CD4-positive, alpha-beta memory T cell (primary cell): ENCODE measurements around the gene PIGN. TPM values are rescaled to one million over a fixed set of nuclear protein-coding genes. Genes with fewer than 3 reads are reported as not detected.

Experiments used
- CTCF ChIA-PET: fragments of 350-600 bp; sonication (Branson Sonifier 250); formaldehyde crosslinking; loops from one replicate; lab custom pipeline; 2021; ENCODE audit warnings: inconsistent platforms; ENCODE audit not compliant: partially characterized antibody; lab: Charles Lee
- POLR2A ChIA-PET: fragments of 350-600 bp; sonication (Branson Sonifier 250); formaldehyde crosslinking; loops from one replicate; lab custom pipeline; 2021; ENCODE audit not compliant: partially characterized antibody; lab: Charles Lee
- DNase-seq, 5 donors: peaks; one replicate each; pipeline versions ENCODE4 v3.0.0 to v3.0.0-alpha.2; 2020 to 2022; ENCODE audit warnings: mixed read lengths in 1 of 5
- H3K27ac ChIP-seq: one replicate; pipeline ENCODE4 v1.7.0; 2013; ENCODE audit warnings: low read depth, low read length
- H3K27me3 ChIP-seq: 2 replicates; pipeline ENCODE4 v1.7.0; 2013; ENCODE audit warnings: mild to moderate bottlenecking, low read length, moderate library complexity; ENCODE audit not compliant: insufficient read depth
- H3K36me3 ChIP-seq: 2 replicates; pipeline ENCODE4 v1.7.0; 2013; ENCODE audit warnings: mild to moderate bottlenecking, low read length, moderate library complexity; ENCODE audit not compliant: insufficient read depth
- H3K4me1 ChIP-seq: 2 replicates; pipeline ENCODE4 v1.7.0; 2013; ENCODE audit warnings: mild to moderate bottlenecking, low read length, moderate library complexity; ENCODE audit not compliant: insufficient read depth
- H3K4me3 ChIP-seq, 2 donors: one replicate each; pipeline ENCODE4 v1.7.0; 2013; ENCODE audit warnings: low read length in 2 of 2, mild to moderate bottlenecking in 1 of 2
- H3K9me3 ChIP-seq, 2 donors: one replicate each; pipeline ENCODE4 v1.7.0; 2013; ENCODE audit warnings: low read length in 2 of 2, control low read depth in 1 of 2; ENCODE audit not compliant: control insufficient read depth in 1 of 2
- H3K27ac Mint-ChIP-seq, 7 donors: one replicate each; pipeline ENCODE4 v1.8.0; 2020 to 2021; ENCODE audit warnings: mixed read lengths in 7 of 7, mild to moderate bottlenecking in 6 of 7, inconsistent platforms in 3 of 7, moderate library complexity in 3 of 7
- H3K27me3 Mint-ChIP-seq, 2 donors: one replicate each; pipeline ENCODE4 v1.8.0; 2020 to 2021; ENCODE audit warnings: mixed read lengths in 2 of 2
- H3K36me3 Mint-ChIP-seq, 2 donors: one replicate each; pipeline ENCODE4 v1.8.0; 2020 to 2021; ENCODE audit warnings: mixed read lengths in 2 of 2, inconsistent platforms in 1 of 2, mild to moderate bottlenecking in 1 of 2
- H3K4me1 Mint-ChIP-seq, 4 donors: one replicate each; pipeline ENCODE4 v1.8.0; 2020 to 2021; ENCODE audit warnings: mixed read lengths in 4 of 4, mild to moderate bottlenecking in 1 of 4
- H3K4me3 Mint-ChIP-seq, 8 donors: one replicate each; pipeline ENCODE4 v1.8.0; 2020 to 2021; ENCODE audit warnings: mixed read lengths in 8 of 8, mild to moderate bottlenecking in 7 of 8, moderate library complexity in 6 of 8, inconsistent platforms in 3 of 8
- H3K9me3 Mint-ChIP-seq, 8 donors: one replicate each; pipeline ENCODE4 v1.8.0; 2020 to 2021; ENCODE audit warnings: mixed read lengths in 8 of 8, mild to moderate bottlenecking in 5 of 8, inconsistent platforms in 3 of 8, moderate library complexity in 1 of 8
- intact Hi-C: fragments of 100-400 bp; cut with micrococcal nuclease; formaldehyde crosslinking; loops from one replicate; pipeline ENCODE4 v1.15.1; 2023
- polyA plus RNA-seq, 2 donors: library from polyadenylated mRNA; unstranded; fragments of 300-500 nt; fragmentation: Illumina TruSeq; gene quantifications; one replicate each; pipeline ENCODE4 v1.2.3, GENCODE V29; 2021
- total RNA-seq, 2 experiments: library from RNA; stranded (reverse); gene quantifications; one replicate each; pipeline ENCODE4 v1.2.3, GENCODE V29; 2021

Gene PIGN
- total and polyA plus RNA-seq, 4 experiments from 2014 or later: 12.9 to 31.0 (median 21.5) TPM

DNA sequence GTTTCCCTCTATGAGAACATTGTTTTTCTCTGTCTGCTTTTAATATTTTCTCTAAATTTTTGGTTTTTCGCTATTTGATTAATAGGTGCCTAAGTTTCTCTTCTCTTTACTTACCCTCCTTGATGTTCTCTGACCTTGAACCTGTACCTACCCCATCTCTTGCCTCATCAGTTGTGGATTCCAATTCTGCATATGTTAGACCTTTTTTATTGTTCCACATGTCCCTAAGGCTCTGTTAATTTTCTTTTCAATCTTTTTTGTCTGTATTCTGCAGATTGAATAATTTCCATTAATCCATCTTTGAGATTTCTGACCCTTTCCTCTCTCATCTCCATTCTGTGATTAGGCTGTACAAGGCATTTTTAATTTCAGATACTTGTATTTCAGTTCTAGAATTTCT, 23.3 kb upstream of the PIGN start:
- Histone ChIP-seq H3K4me1 (peaks cover 18% of the 10 kb centered on the region), H3K4me3 (no peak overlapping the region), H3K36me3 (peaks cover 6% of the 10 kb centered on the region), H3K27me3 (no peaks in the 10 kb centered on the region), H3K9me3 (no peaks in the 10 kb centered on the region), H3K27ac (no peak overlapping the region)
- Mint-ChIP-seq H3K27me3 (no peaks in the 10 kb centered on the region), H3K4me3 (peak overlapping the region in 2 of 8 donors; percentile 2 to 61), H3K9me3 (peaks cover 0 to 3% (median 0%) of the 10 kb centered on the region in 8 donors), H3K4me1 (peaks cover 34 to 60% (median 41%) of the 10 kb centered on the region in 4 donors), H3K27ac (peak overlapping the region in 2 of 7 donors; percentile 23 to 67), H3K36me3 (peaks cover 29 to 30% of the 10 kb centered on the region in 2 donors)
- ChIA-PET CTCF (interaction anchor here (0.7 kb wide), 1 partner anchor 11 kb away, joined by 4 read pairs; no protein-coding TSS in a partner anchor), POLR2A (no interaction called here)
- intact Hi-C loops: no loop called here
- DNase-seq: no peak

DNA sequence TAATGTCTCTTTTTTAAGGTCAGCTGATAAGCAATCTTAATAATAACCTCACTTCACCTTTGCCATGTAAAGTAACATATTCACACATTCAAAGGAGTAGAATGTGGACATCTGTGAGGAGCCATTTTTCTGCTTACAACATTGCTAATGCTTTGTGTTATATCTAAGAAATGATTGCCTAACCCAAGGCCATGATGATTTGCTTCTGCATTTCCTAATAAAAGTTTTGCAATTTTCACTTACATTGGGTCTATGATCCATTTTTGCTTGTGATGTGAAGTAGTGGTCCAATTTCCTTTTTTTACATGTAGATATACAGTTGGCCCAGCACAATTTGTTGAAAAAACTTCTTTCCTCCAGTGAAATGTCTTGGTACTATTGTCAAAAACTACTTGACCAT, 22.2 kb upstream of the PIGN start:
- Histone ChIP-seq H3K27ac (no peak overlapping the region), H3K4me3 (no peak overlapping the region), H3K9me3 (no peaks in the 10 kb centered on the region), H3K36me3 (peaks cover 6% of the 10 kb centered on the region), H3K4me1 (peaks cover 18% of the 10 kb centered on the region), H3K27me3 (no peaks in the 10 kb centered on the region)
- CTCF ChIA-PET: no interaction called here
- Mint-ChIP-seq H3K4me1 (peaks cover 33 to 58% (median 40%) of the 10 kb centered on the region in 4 donors), H3K27ac (no peak overlapping the region), H3K4me3 (no peak overlapping the region), H3K27me3 (no peaks in the 10 kb centered on the region), H3K36me3 (peaks cover 23 to 26% of the 10 kb centered on the region in 2 donors), H3K9me3 (peaks cover 0 to 3% (median 0%) of the 10 kb centered on the region in 8 donors)
- DNase-seq: no peak
- intact Hi-C loops: no loop called here
- POLR2A ChIA-PET: no interaction called here

DNA sequence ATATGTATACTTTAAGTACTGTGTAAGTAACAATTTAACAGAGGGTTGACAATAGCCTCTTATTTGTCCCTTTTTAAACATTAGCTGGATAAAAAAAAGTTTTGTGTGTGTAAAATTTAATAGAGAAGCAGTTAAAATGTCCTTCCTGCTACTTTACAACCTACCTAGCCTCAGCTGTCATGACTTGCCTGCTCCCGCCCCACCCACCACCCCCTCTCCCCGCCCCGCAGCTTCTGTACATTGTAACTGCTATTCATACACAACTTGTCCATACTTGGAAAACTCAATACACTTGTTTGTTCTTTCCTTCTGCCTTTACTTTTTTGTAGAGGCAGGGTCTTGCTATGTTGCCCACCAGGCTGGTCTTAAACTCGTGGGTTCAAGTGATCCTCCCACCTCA, 19.7 kb upstream of the PIGN start:
- H3K9me3 Mint-ChIP-seq: peaks cover 0 to 3% (median 0%) of the 10 kb centered on the region in 8 donors
- no peak for DNase-seq
- H3K27ac Mint-ChIP-seq: peak overlapping the region in 1 of 7 donors; percentile 0
- Histone ChIP-seq H3K9me3 (no peaks in the 10 kb centered on the region), H3K4me1 (peaks cover 18% of the 10 kb centered on the region), H3K27ac (no peak overlapping the region), H3K4me3 (no peak overlapping the region), H3K36me3 (no peaks in the 10 kb centered on the region), H3K27me3 (no peaks in the 10 kb centered on the region)
- CTCF ChIA-PET: no interaction called here
- no peak overlapping the region for H3K4me3 Mint-ChIP-seq
- H3K36me3 Mint-ChIP-seq: peaks cover 9 to 12% of the 10 kb centered on the region in 2 donors
- H3K27me3 Mint-ChIP-seq: no peaks in the 10 kb centered on the region
- peaks cover 34 to 61% (median 40%) of the 10 kb centered on the region in 4 donors for H3K4me1 Mint-ChIP-seq
- intact Hi-C loops: no loop called here
- POLR2A ChIA-PET: no interaction called here

DNA sequence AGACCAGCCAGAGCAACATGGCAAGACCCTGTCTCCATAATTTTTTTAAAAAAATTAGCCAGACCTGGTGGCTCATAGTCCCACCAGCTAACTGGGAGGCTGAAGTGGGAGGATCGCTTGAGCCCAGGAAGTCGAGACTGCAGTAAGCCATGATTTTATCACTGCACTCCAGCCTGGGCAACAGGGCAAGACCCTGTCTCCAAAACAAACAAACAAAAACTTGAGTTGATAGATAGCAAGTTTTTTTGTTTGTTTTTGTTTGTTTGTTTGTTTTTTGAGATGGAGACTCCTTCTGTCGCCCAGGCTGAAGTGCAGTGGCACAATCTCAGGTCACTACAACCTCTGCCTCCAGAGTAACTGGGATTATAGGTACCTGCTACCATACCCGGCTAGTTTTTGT, 19.0 kb upstream of the PIGN start:
- DNase-seq: no peak
- ChIA-PET POLR2A (no interaction called here), CTCF (no interaction called here)
- intact Hi-C loops: no loop called here
- Mint-ChIP-seq H3K9me3 (peaks cover 0 to 3% (median 0%) of the 10 kb centered on the region in 8 donors), H3K4me3 (no peak overlapping the region), H3K27me3 (no peaks in the 10 kb centered on the region), H3K4me1 (peaks cover 33 to 61% (median 39%) of the 10 kb centered on the region in 4 donors), H3K27ac (no peak overlapping the region), H3K36me3 (peaks cover 8% of the 10 kb centered on the region in 2 donors)
- Histone ChIP-seq H3K27ac (no peak overlapping the region), H3K36me3 (no peaks in the 10 kb centered on the region), H3K9me3 (no peaks in the 10 kb centered on the region), H3K27me3 (no peaks in the 10 kb centered on the region), H3K4me3 (no peak overlapping the region), H3K4me1 (peaks cover 18% of the 10 kb centered on the region)

DNA sequence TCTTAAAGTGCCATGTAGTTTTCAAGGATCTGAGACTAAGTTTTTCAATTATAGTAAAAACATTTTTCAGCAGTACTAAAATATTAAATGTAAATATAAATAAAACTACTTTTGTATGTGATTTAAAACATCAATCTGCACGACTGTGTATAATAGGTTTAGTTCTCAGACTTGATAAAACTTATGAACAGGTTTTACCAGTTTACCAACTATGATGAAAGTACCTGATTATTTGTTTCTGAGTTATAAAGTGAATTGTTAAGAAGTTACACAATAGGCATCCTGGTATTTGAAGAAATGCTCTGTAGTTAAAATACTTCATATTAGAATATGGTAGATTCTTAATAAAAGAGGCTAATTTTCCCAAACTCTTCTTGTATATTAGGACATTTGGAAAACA, 15.0 kb upstream of the PIGN start:
- Histone ChIP-seq H3K27me3 (no peaks in the 10 kb centered on the region), H3K27ac (no peak overlapping the region), H3K4me3 (no peak overlapping the region), H3K36me3 (no peaks in the 10 kb centered on the region), H3K9me3 (no peaks in the 10 kb centered on the region), H3K4me1 (peaks cover 40% of the 10 kb centered on the region)
- ChIA-PET CTCF (no interaction called here), POLR2A (no interaction called here)
- Mint-ChIP-seq H3K27ac (no peak overlapping the region), H3K36me3 (peaks cover 0 to 2% of the 10 kb centered on the region in 2 donors), H3K27me3 (no peaks in the 10 kb centered on the region), H3K4me3 (no peak overlapping the region), H3K4me1 (peaks cover 31 to 58% (median 40%) of the 10 kb centered on the region in 4 donors), H3K9me3 (no peaks in the 10 kb centered on the region)
- no peak for DNase-seq
- intact Hi-C loops: no loop called here

DNA sequence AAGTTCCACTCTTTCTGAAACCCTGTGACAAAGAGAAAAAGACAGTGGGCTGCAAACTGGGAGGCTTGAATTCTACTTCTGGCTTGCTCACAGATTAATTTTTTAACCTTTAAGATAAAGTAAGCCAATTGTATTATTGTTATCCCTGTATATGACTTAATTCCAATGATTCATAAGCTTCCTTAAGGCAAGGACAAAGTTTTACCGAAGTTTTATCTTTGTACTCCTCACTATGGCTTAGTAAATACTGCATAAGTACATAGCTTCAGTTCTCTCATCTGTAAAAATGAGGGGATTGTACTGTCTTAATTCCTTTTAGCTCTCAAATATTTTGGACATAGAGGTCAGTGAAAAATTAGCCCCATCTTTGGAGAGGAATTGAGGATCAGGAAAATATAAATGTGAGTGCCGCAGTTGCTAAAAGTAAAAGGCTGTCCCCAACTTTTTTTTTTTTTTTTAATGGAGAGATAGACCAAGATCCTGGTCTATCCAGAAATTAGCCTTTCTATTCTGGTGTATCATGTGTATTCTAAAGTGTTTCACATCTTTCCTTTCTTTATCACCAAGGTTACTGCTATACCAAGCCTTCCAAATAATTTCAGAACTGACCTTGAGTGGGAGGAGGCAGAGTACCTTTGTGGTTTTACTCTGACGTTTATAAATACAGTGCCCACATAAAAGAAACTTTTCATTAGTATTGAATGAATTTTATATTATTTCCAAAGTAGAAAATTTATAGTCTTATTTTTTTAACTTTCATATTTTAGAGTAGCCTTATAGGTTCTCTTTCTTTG, 13.5 kb upstream of the PIGN start:
- POLR2A ChIA-PET: interaction anchor here (0.6 to 3.6 kb wide), 2 partner anchors 13 to 111 kb away, joined by 4 to 21 read pairs; partner anchors contain the start of genes PIGN and RELCH
- Histone ChIP-seq H3K4me3 (no peak overlapping the region), H3K27me3 (no peaks in the 10 kb centered on the region), H3K36me3 (no peaks in the 10 kb centered on the region), H3K4me1 (peaks cover 44% of the 10 kb centered on the region), H3K27ac (no peak overlapping the region), H3K9me3 (no peaks in the 10 kb centered on the region)
- Mint-ChIP-seq H3K36me3 (peaks cover 1 to 2% of the 10 kb centered on the region in 2 donors), H3K4me1 (peaks cover 39 to 61% (median 48%) of the 10 kb centered on the region in 4 donors), H3K9me3 (no peaks in the 10 kb centered on the region), H3K4me3 (peak overlapping the region in 1 of 8 donors; percentile 10), H3K27ac (peak overlapping the region in 2 of 7 donors; percentile 48), H3K27me3 (no peaks in the 10 kb centered on the region)
- CTCF ChIA-PET: interaction anchor here (1.4 to 4.0 kb wide), 3 partner anchors 13 to 49 kb away, joined by 5 to 38 read pairs (median 7); partner anchors contain the start of genes PIGN and RELCH
- DNase-seq: peak in 1 of 5 donors; percentile 28
- intact Hi-C loops: no loop called here

DNA sequence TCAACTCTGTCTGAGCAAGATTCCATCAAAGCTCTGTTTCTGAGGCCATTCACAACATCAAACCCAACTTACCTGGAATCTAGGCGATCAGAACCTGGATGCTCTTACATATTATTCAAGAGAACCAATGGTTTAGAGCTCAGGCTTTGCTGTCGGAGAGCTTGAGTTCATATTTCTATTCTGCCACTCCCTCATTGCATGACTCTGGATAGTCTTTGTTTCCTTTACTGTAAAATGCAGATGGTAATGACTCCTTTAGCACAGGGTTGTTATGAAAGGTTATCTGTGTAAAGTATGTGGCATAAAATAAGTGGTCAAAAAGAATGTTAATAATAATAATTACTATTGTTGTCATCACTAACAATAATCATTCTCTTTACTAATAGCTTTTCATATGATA, 12.8 kb upstream of the PIGN start:
- Histone ChIP-seq H3K9me3 (no peaks in the 10 kb centered on the region), H3K36me3 (no peaks in the 10 kb centered on the region), H3K27me3 (no peaks in the 10 kb centered on the region), H3K27ac (no peak overlapping the region), H3K4me1 (peaks cover 47% of the 10 kb centered on the region), H3K4me3 (no peak overlapping the region)
- Mint-ChIP-seq H3K27ac (no peak overlapping the region), H3K27me3 (no peaks in the 10 kb centered on the region), H3K9me3 (no peaks in the 10 kb centered on the region), H3K4me1 (peaks cover 38 to 59% (median 50%) of the 10 kb centered on the region in 4 donors), H3K4me3 (no peak overlapping the region), H3K36me3 (peaks cover 2 to 3% of the 10 kb centered on the region in 2 donors)
- no peak for DNase-seq
- ChIA-PET CTCF (interaction anchor here (1.0 to 4.0 kb wide), 4 partner anchors 10 to 49 kb away, joined by 4 to 38 read pairs (median 6); partner anchors contain the start of genes PIGN and RELCH), POLR2A (interaction anchor here (0.6 to 3.6 kb wide), 2 partner anchors 13 to 112 kb away, joined by 4 to 21 read pairs; partner anchors contain the start of genes PIGN and RELCH)
- intact Hi-C loops: no loop called here
